Neural crest cell (in vitro differentiated cells): ENCODE data around the gene PEAK3. TPM values are rescaled to one million over a fixed set of nuclear protein-coding genes. Genes with fewer than 3 reads are reported as not detected.

ENCODE experiments used
- DNase-seq: peaks from one replicate; pipeline ENCODE4 v3.0.0; 2021; ENCODE audit warnings: low read depth, mixed read lengths, low spot score
- H3K27ac Mint-ChIP-seq: one replicate; pipeline ENCODE4 v1.8.0; 2021; ENCODE audit warnings: mild to moderate bottlenecking, mixed read lengths; ENCODE audit not compliant: unreplicated experiment
- H3K27me3 Mint-ChIP-seq: 2 replicates; pipeline ENCODE4 v1.8.0; 2021; ENCODE audit warnings: low read depth, mild to moderate bottlenecking, mixed read lengths
- H3K36me3 Mint-ChIP-seq: 2 replicates; pipeline ENCODE4 v1.8.0; 2021; ENCODE audit warnings: low read depth, mild to moderate bottlenecking, mixed read lengths
- H3K4me1 Mint-ChIP-seq: 2 replicates; pipeline ENCODE4 v1.8.0; 2021; ENCODE audit warnings: mixed read lengths
- H3K4me3 Mint-ChIP-seq: one replicate; pipeline ENCODE4 v1.8.0; 2021; ENCODE audit warnings: mild to moderate bottlenecking, mixed read lengths
- H3K9me3 Mint-ChIP-seq: 2 replicates; pipeline ENCODE4 v1.8.0; 2021; ENCODE audit warnings: mixed read lengths
- CTCF ChIP-seq: fragments of 200-600 bp; sonication (generic); conservative IDR thresholded peaks from 2 replicates; pipeline ENCODE4 v1.5.0; 2021; ENCODE audit warnings: antibody characterized with exemption, mild to moderate bottlenecking
- total RNA-seq: library from RNA; stranded (reverse); gene quantifications from 2 replicates; pipeline ENCODE4 v1.2.1, GENCODE V29; 2021

PEAK3 gene
- total RNA-seq, 1 donor from 2014 or later, result not detected

- peak; percentile 72 for TF ChIP-seq CTCF
- peaks cover 25% of the 10 kb centered on the region for H3K4me1 Mint-ChIP-seq
- H3K27me3 Mint-ChIP-seq, result peaks cover 10% of the 10 kb centered on the region
- peak overlapping the region; percentile 89 for H3K4me3 Mint-ChIP-seq
- no peaks in the 10 kb centered on the region for H3K9me3 Mint-ChIP-seq
- H3K36me3 Mint-ChIP-seq, result peaks cover 12% of the 10 kb centered on the region
- peak; percentile 66 for DNase-seq
- peak overlapping the region; percentile 81 for H3K27ac Mint-ChIP-seq
These were observed 6.9 kb downstream of the PEAK3 start for GRCh38 chr19:2274931-2275535.

- TF ChIP-seq CTCF, result no peak
- H3K27ac Mint-ChIP-seq, result peak overlapping the region; percentile 67
- peak overlapping the region; percentile 77 for H3K4me3 Mint-ChIP-seq
- peaks cover 10% of the 10 kb centered on the region for H3K27me3 Mint-ChIP-seq
- DNase-seq, result no peak
- no peaks in the 10 kb centered on the region for H3K9me3 Mint-ChIP-seq
- peaks cover 12% of the 10 kb centered on the region for H3K36me3 Mint-ChIP-seq
- H3K4me1 Mint-ChIP-seq, result peaks cover 25% of the 10 kb centered on the region
These were observed 7.7 kb downstream of the PEAK3 start for GRCh38 chr19:2274185-2274711.

GRCh38 chr19:2273356-2274184 is 8.4 kb downstream of the PEAK3 start:
- peaks cover 10% of the 10 kb centered on the region for H3K27me3 Mint-ChIP-seq
- H3K4me3 Mint-ChIP-seq, result peak overlapping the region; percentile 77
- peaks cover 12% of the 10 kb centered on the region for H3K36me3 Mint-ChIP-seq
- TF ChIP-seq CTCF, result peak; percentile 98
- peaks cover 27% of the 10 kb centered on the region for H3K4me1 Mint-ChIP-seq
- peak overlapping the region; percentile 67 for H3K27ac Mint-ChIP-seq
- H3K9me3 Mint-ChIP-seq, result no peaks in the 10 kb centered on the region
- DNase-seq, result peak; percentile 94

GRCh38 chr19:2271234-2272103 is 10.5 kb downstream of the PEAK3 start:
- peaks cover 10% of the 10 kb centered on the region for H3K27me3 Mint-ChIP-seq
- H3K4me3 Mint-ChIP-seq, result peak overlapping the region; percentile 93
- no peak for DNase-seq
- H3K4me1 Mint-ChIP-seq, result peaks cover 30% of the 10 kb centered on the region
- H3K36me3 Mint-ChIP-seq, result peaks cover 12% of the 10 kb centered on the region
- no peak for TF ChIP-seq CTCF
- H3K9me3 Mint-ChIP-seq, result no peaks in the 10 kb centered on the region
- peak overlapping the region; percentile 63 for H3K27ac Mint-ChIP-seq
